Measurements from ENCODE around the gene CALN1.

Gene CALN1

GRCh38 chr7:71976645-71977044 lies 435.5 kb downstream of the CALN1 start:
- DNase-seq (ENCODE audit: extremely low read depth, low read depth): no peak
- no peak for TF ChIP-seq CTCF (IDR thresholded peaks at IDR 0.05; ENCODE audit: low read depth, low read length)

GRCh38 chr7:71974611-71975010 lies 437.5 kb downstream of the CALN1 start:
- no peak for DNase-seq (ENCODE audit: extremely low read depth, low read depth)
- TF ChIP-seq CTCF (IDR thresholded peaks at IDR 0.05; ENCODE audit: low read depth, low read length): no peak

- TF ChIP-seq CTCF (IDR thresholded peaks at IDR 0.05; ENCODE audit: low read depth, low read length): no peak
- no peak for DNase-seq (ENCODE audit: extremely low read depth, low read depth)
Measured at GRCh38 chr7:71972534-71972933, 439.6 kb downstream of the CALN1 start.

GRCh38 chr7:71970725-71971124 lies 441.4 kb downstream of the CALN1 start:
- no peak for DNase-seq (ENCODE audit: extremely low read depth, low read depth)
- TF ChIP-seq CTCF (IDR thresholded peaks at IDR 0.05; ENCODE audit: low read depth, low read length): no peak

GRCh38 chr7:71962636-71963035 lies 449.5 kb downstream of the CALN1 start:
- TF ChIP-seq CTCF (IDR thresholded peaks at IDR 0.05; ENCODE audit: low read depth, low read length): no peak
- no peak for DNase-seq (ENCODE audit: extremely low read depth, low read depth)

- TF ChIP-seq CTCF (IDR thresholded peaks at IDR 0.05; ENCODE audit: low read depth, low read length): no peak
Measured at GRCh38 chr7:71961283-71961682, 450.9 kb downstream of the CALN1 start.

GRCh38 chr7:71942115-71942514 lies 470.0 kb downstream of the CALN1 start:
- DNase-seq (ENCODE audit: extremely low read depth, low read depth): no peak
- no peak for TF ChIP-seq CTCF (IDR thresholded peaks at IDR 0.05; ENCODE audit: low read depth, low read length)

More at GRCh38 chr7:71961283-71961682, 450.9 kb downstream of the CALN1 start:
- no peak for DNase-seq (ENCODE audit: extremely low read depth, low read depth)
